HepG2 (cell line): Measurements from ENCODE around the gene GOLGA8R.
"Not testable (repeated sequence)": the region's sequence is repeated elsewhere in the genome, so short reads cannot be mapped to it uniquely, and the experiment has no call there.

ENCODE experiments used
- CEBPB ChIP-seq: IDR thresholded peaks from 2 replicates; pipeline ENCODE4 v1.6.1; 2011; ENCODE audit warnings: low read depth, low read length, improper control_type of control experiment, borderline replicate concordance
- CTCF ChIP-seq: sonication (generic); formaldehyde crosslinking; IDR thresholded peaks from 2 replicates; pipeline ENCODE4 v1.5.0; 2020; ENCODE audit warnings: mild to moderate bottlenecking, missing genetic modification reagents, moderate library complexity
- EZH2 ChIP-seq: conservative IDR thresholded peaks from 2 replicates; pipeline ENCODE4 v1.6.1; 2012; ENCODE audit warnings: mild to moderate bottlenecking, low read depth, low read length, moderate library complexity
- JUND ChIP-seq: sonication (generic); formaldehyde crosslinking; IDR thresholded peaks from 2 replicates; pipeline ENCODE4 v1.8.0; 2022; ENCODE audit warnings: mild to moderate bottlenecking, missing genetic modification reagents
- MAF1 ChIP-seq: sonication (generic); formaldehyde crosslinking; IDR thresholded peaks from 2 replicates; pipeline ENCODE4 v1.5.0; 2020; ENCODE audit warnings: missing genetic modification reagents, borderline replicate concordance
- POLR2A ChIP-seq, 2 experiments: IDR thresholded peaks; 2 replicates each; pipeline ENCODE4 v1.6.1; 2011; ENCODE audit warnings: low read depth in 2 of 2, low read length in 2 of 2, mild to moderate bottlenecking in 1 of 2, moderate library complexity in 1 of 2; ENCODE audit not compliant: insufficient read depth in 1 of 2
- PRPF4 ChIP-seq: fragments of 200-400 bp; formaldehyde crosslinking; IDR thresholded peaks from 2 replicates; pipeline ENCODE4 v1.6.1; 2016; ENCODE audit warnings: low read length, low read depth; ENCODE audit not compliant: poor library complexity, severe bottlenecking
- SOX6 ChIP-seq, 2 experiments: fragments of 450-650 bp in 1 of 2; sonication (generic) in 1 of 2; formaldehyde crosslinking in 1 of 2; IDR thresholded peaks; 2 replicates each; pipeline versions ENCODE4 v1.4.0 to v1.6.1; 2017 to 2020; ENCODE audit warnings: antibody characterized with exemption in 1 of 2, mild to moderate bottlenecking in 1 of 2, missing genetic modification reagents in 1 of 2
- ZBTB33 ChIP-seq: sonication (generic); formaldehyde crosslinking; IDR thresholded peaks from 2 replicates; pipeline ENCODE4 v1.4.0; 2020; ENCODE audit warnings: missing genetic modification reagents
- ZKSCAN1 ChIP-seq: fragments of 150-350 bp; IDR thresholded peaks from 2 replicates; pipeline ENCODE4 v1.6.1; 2014; ENCODE audit warnings: low read length
- ZNF253 ChIP-seq: sonication (generic); formaldehyde crosslinking; IDR thresholded peaks from 2 replicates; pipeline ENCODE4 v1.8.0; 2022; ENCODE audit warnings: mild to moderate bottlenecking, missing genetic modification reagents, borderline replicate concordance

GRCh38 chr15:30360990-30361389 is 53.1 kb downstream of the GOLGA8R start:
- TF ChIP-seq CTCF; ZKSCAN1; CEBPB; PRPF4; ZNF253 (CRISPR knock-in tag); POLR2A (IDR thresholded peaks at IDR 0.05; ENCODE audit: insufficient read depth in 1 of 2, low read depth in 2 of 2, low read length in 2 of 2); SOX6 (IDR thresholded peaks at IDR 0.05); SOX6 (CRISPR knock-in tag; IDR thresholded peaks at IDR 0.05); EZH2; JUND (CRISPR knock-in tag); MAF1; ZBTB33 (CRISPR knock-in tag): not testable (repeated sequence)
